HAP-1 (cell line): ENCODE measurements around the gene CDK8.
"Not testable (repeated sequence)": the region's sequence is repeated elsewhere in the genome, so short reads cannot be mapped to it uniquely, and the experiment has no call there.

Source experiments
- DNase-seq, 2 experiments: peaks; one replicate each; pipeline ENCODE4 v3.0.0-alpha.2; 2016 to 2020; ENCODE audit warnings: low spot score in 2 of 2
- H3K27me3 ChIP-seq: fragments of 250-450 bp; sonication (Bioruptor Pico); 2 replicates; pipeline ENCODE4 v1.5.1; 2020; ENCODE audit warnings: low read depth, mild to moderate bottlenecking, moderate library complexity
- H3K36me3 ChIP-seq: fragments of 250-450 bp; sonication (Bioruptor Pico); replicated peaks from 2 replicates; pipeline ENCODE4 v1.5.1; 2020; ENCODE audit warnings: mild to moderate bottlenecking
- H3K4me1 ChIP-seq: fragments of 250-450 bp; sonication (Bioruptor Pico); 2 replicates; pipeline ENCODE4 v1.5.1; 2020; ENCODE audit warnings: mild to moderate bottlenecking
- H3K4me3 ChIP-seq: fragments of 250-450 bp; sonication (Bioruptor Pico); 2 replicates; pipeline ENCODE4 v1.5.1; 2020; ENCODE audit warnings: mild to moderate bottlenecking, moderate library complexity
- H3K9me3 ChIP-seq: fragments of 250-450 bp; sonication (Bioruptor Pico); 2 replicates; pipeline ENCODE4 v1.5.1; 2020; ENCODE audit warnings: mild to moderate bottlenecking, moderate library complexity
- in situ Hi-C: fragments of 300-500 bp; cut with MboI; formaldehyde crosslinking; loops from 3 replicates; pipeline ENCODE4 v1.14.3; 2020; ENCODE audit warnings: low sequenced_read_pairs, inconsistent platforms, mixed read lengths

CDK8 gene

GRCh38 chr13:26229080-26229615 is 24.8 kb upstream of the CDK8 start:
- Histone ChIP-seq H3K27me3 (no peaks in the 10 kb centered on the region), H3K4me1 (no peaks in the 10 kb centered on the region), H3K9me3 (no peaks in the 10 kb centered on the region), H3K4me3 (no peak overlapping the region), H3K36me3 (no peaks in the 10 kb centered on the region)
- DNase-seq: no peak
- in situ Hi-C loops: no loop called here

DNA sequence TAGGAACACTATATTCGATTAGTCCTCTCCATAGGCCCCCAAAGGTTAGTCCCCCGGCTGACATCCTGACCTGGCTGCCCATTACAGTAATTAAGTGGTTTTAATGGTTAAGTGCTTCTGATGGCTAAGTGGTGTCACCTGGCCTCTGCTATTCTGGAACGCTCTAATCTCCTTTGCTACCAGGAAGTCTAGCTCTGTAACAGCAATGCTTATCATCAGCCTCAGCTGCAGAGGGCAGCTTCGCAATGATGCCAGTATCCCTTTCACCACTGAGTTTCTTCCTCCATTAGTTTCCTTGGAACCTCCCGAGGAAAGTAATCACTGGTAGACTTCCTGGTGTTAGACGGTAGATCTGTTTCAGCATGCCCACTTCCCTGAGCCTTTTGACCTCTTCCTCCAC is 23.2 kb upstream of the CDK8 start:
- no peaks in the 10 kb centered on the region; the same call in 1 of the 2 replicates for H3K27me3 ChIP-seq
- no peak for DNase-seq
- no peak overlapping the region for H3K4me3 ChIP-seq
- no peaks in the 10 kb centered on the region for H3K36me3 ChIP-seq
- no peaks in the 10 kb centered on the region for H3K9me3 ChIP-seq
- no peaks in the 10 kb centered on the region for H3K4me1 ChIP-seq
- in situ Hi-C loops: no loop called here

GRCh38 chr13:26236296-26236695 is 17.6 kb upstream of the CDK8 start:
- Histone ChIP-seq H3K4me1 (no peaks in the 10 kb centered on the region), H3K9me3 (no peaks in the 10 kb centered on the region), H3K4me3 (no peak overlapping the region), H3K27me3 (peaks cover 11% of the 10 kb centered on the region), H3K36me3 (no peaks in the 10 kb centered on the region)
- in situ Hi-C loops: no loop called here
- no peak for DNase-seq

DNA sequence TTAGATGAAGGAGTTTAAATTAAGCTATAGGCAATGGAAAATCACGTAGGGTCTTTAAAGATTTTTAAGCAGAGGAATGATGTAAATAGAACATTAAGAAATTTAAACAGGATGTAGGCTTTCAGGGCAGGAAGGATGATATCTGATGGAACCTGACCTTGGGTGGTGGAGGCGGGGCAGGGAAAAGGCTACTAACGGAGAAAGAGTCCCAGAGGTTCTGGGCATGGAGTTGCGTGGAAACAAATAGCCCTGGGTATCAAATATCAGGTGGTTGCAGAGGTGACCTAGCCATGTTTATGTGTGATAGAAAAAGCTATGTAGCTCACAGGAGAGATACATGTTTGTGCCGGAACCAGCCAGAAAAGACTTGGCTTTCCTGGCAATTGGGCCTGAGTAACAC is 7.8 kb upstream of the CDK8 start:
- Histone ChIP-seq H3K4me1 (no peaks in the 10 kb centered on the region), H3K9me3 (0 out of 2 replicates have a peak, but pooled peaks cover 2% of the 10 kb centered on the region), H3K4me3 (no peak overlapping the region), H3K36me3 (no peaks in the 10 kb centered on the region), H3K27me3 (peaks cover 11% of the 10 kb centered on the region; the same call in 1 of the 2 replicates)
- in situ Hi-C loops: no loop called here
- no peak for DNase-seq

DNA sequence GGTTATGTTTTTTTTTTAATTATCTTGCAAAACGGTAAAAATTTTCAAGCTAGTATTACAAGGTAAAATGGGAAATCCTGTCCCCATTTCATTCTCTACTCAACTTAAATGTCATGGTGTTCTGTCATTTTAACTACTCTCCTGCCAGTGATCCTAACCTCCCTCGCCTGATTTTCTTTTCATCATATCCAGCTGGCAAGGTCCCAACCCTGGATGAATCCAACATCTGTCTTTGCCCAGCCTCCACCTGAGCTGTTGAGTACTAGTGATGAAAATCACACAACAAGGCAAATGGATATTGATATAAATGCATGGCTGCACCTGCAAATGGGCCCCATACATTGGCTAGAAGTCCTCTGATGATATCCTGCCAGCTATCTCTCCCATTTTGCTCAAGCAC is 6.9 kb upstream of the CDK8 start:
- in situ Hi-C loops: no loop called here
- Histone ChIP-seq H3K4me1 (no peaks in the 10 kb centered on the region), H3K36me3 (no peaks in the 10 kb centered on the region), H3K4me3 (no peak overlapping the region), H3K27me3 (peaks cover 11% of the 10 kb centered on the region; the same call in 1 of the 2 replicates), H3K9me3 (0 out of 2 replicates have a peak, but pooled peaks cover 2% of the 10 kb centered on the region)
- no peak for DNase-seq

GRCh38 chr13:26247608-26248007 is 6.3 kb upstream of the CDK8 start:
- no peak overlapping the region for H3K4me3 ChIP-seq
- no peak for DNase-seq
- 0 out of 2 replicates have a peak, but pooled peaks cover 2% of the 10 kb centered on the region for H3K9me3 ChIP-seq
- H3K4me1 ChIP-seq: no peaks in the 10 kb centered on the region
- in situ Hi-C loops: no loop called here
- no peaks in the 10 kb centered on the region for H3K36me3 ChIP-seq
- H3K27me3 ChIP-seq: peaks cover 11% of the 10 kb centered on the region; the same call in 1 of the 2 replicates

GRCh38 chr13:26249551-26249950 is 4.4 kb upstream of the CDK8 start:
- H3K9me3 ChIP-seq: no peaks in the 10 kb centered on the region
- H3K4me3 ChIP-seq: no peak overlapping the region
- peaks cover 11% of the 10 kb centered on the region; the same call in 1 of the 2 replicates for H3K27me3 ChIP-seq
- DNase-seq: no peak
- H3K4me1 ChIP-seq: no peaks in the 10 kb centered on the region
- no peaks in the 10 kb centered on the region for H3K36me3 ChIP-seq
- in situ Hi-C loops: no loop called here

DNA sequence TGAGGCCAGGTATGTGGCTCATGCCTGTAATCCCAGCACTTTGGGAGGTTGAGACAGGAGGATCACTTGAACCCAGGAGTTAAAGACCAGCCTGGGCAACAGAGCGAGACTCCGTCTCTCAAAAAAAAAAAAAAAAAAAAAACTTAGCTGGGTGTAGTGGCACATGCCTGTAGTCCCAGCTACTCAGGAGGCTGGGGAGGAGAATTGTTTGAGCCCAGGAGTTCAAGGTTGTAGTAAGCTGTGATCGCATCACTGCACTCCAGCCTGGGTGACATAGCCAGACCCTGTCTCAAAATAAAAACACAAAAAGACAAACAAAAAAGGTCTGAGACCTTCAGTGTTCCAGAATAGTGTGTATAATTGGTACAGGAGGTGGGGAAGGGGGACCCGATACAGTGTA is 1.9 kb upstream of the CDK8 start:
- H3K27me3 ChIP-seq: peaks cover 11% of the 10 kb centered on the region; the same call in 1 of the 2 replicates
- H3K36me3 ChIP-seq, H3K4me1 ChIP-seq, DNase-seq, in situ Hi-C loops, H3K4me3 ChIP-seq, H3K9me3 ChIP-seq: not testable (repeated sequence)

DNA sequence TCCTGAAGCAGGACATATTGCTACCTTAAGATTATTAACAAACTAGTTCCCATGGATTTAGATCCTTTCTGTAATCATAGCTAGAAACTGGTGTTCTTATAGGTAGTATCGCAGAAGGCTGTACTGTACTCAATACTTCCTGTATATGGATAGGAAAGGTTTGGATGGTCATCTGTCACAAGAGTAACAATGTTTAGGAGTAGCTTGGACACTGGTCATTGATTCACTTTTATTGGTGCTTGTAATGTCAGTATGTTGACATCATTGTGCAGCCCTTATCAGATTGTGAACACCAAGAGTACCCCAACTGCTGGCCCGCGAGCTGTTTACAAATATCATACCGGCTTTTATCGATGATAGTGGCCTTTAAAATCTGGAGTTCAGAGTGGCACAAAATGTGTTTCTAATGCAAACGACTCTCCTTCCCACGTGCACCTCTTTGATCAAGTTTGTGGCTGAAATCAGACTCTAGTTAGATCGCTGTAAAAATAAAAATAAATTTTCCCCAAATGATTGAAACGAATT is 605 bp upstream of the CDK8 start:
- Histone ChIP-seq H3K27me3 (peaks cover 11% of the 10 kb centered on the region; the same call in 1 of the 2 replicates), H3K36me3 (no peaks in the 10 kb centered on the region), H3K9me3 (no peaks in the 10 kb centered on the region), H3K4me1 (peaks cover 16% of the 10 kb centered on the region), H3K4me3 (peak overlapping the region; percentile 63)
- no peak for DNase-seq
- in situ Hi-C loops: no loop called here

DNA sequence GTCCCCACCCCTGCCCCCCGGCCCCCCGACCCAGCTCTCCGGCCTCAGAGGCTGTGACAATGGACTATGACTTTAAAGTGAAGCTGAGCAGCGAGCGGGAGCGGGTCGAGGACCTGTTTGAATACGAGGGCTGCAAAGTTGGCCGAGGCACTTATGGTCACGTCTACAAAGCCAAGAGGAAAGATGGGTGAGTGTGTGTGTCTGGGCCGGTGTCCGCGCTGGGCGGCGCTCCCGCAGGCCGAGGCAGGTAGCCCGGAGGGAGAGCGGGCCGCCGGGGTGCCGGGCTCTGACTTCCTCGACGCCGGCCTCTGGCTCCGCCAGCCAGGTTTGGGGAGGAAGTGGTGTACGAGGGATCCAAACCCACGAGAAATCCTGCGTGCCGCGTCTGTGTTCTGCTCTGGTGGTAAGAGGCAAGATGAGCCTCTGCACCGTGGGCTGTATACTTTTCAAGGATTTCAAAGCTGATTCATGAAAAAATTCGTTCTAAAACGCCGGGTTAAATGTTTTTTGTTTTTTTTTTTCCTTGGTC is 718 bp downstream of the CDK8 start:
- Histone ChIP-seq H3K27me3 (peaks cover 4% of the 10 kb centered on the region; the same call in 1 of the 2 replicates), H3K9me3 (no peaks in the 10 kb centered on the region), H3K36me3 (no peaks in the 10 kb centered on the region), H3K4me1 (peaks cover 16% of the 10 kb centered on the region), H3K4me3 (peak overlapping the region; percentile 63)
- DNase-seq: peak; percentile 35 to 63
- in situ Hi-C loops: no loop called here

GRCh38 chr13:26255115-26255514 is 1.2 kb downstream of the CDK8 start:
- Histone ChIP-seq H3K9me3 (no peaks in the 10 kb centered on the region), H3K4me1 (peaks cover 16% of the 10 kb centered on the region), H3K4me3 (peak overlapping the region; percentile 63), H3K36me3 (no peaks in the 10 kb centered on the region), H3K27me3 (peaks cover 2% of the 10 kb centered on the region; the same call in 1 of the 2 replicates)
- no peak for DNase-seq
- in situ Hi-C loops: no loop called here

DNA sequence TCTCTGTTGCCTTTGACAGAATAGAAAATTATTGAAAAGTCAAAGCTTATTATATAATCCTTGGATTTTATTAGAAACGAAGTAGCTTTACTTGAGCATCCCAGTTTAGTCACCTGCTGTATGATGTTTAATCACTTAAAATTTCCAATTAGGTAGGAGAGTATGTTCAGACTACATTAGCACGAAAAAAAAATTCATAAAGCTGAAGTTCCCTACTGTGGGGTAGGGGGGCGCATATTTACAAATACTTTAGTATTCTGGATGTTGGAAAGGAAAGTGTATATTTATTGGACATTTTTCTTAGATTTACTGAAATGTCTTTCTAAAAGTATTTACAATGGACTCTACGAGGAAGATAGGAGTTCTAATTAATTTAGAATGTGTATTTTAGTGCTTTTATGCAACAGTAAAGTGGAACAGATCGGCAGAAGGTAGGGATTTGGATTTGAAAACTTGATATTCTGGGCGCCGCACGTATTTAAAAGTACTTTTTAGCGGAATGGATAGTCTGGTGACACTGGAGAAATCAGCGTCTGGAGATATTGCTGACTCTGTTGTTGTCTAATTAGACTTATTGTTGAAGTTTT is 1.9 kb downstream of the CDK8 start:
- H3K9me3 ChIP-seq: no peaks in the 10 kb centered on the region
- H3K4me3 ChIP-seq: peak overlapping the region; percentile 63
- DNase-seq: peak; percentile 13 to 38
- peaks cover 16% of the 10 kb centered on the region for H3K4me1 ChIP-seq
- H3K27me3 ChIP-seq: no peaks in the 10 kb centered on the region; the same call in 1 of the 2 replicates
- in situ Hi-C loops: no loop called here
- no peaks in the 10 kb centered on the region for H3K36me3 ChIP-seq

- Histone ChIP-seq H3K9me3 (no peaks in the 10 kb centered on the region), H3K36me3 (no peaks in the 10 kb centered on the region), H3K4me1 (peaks cover 16% of the 10 kb centered on the region), H3K27me3 (no peaks in the 10 kb centered on the region), H3K4me3 (peak overlapping the region; percentile 63; the same call in 1 of the 2 replicates)
- DNase-seq: no peak
- in situ Hi-C loops: no loop called here
Measured at GRCh38 chr13:26257049-26257448, 3.1 kb downstream of the CDK8 start.

DNA sequence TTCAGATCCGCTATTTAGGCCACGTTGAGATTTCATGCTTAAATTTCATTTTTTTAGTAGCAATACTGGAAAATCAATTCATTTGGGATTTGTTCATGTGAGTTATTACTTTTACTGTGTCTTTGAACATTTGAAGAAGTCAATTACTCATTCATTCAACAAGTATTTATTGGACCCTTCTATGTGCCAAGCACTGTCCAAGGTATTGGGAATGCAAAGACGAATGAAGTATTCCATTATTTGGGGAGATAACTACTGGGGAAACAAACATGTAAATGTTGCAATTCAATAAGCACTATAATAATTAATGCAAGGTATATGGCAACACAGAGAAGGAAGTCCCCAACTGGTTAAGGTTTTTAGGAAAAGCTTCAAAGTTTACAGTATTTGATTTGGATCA is 5.7 kb downstream of the CDK8 start:
- H3K4me1 ChIP-seq: peaks cover 16% of the 10 kb centered on the region
- DNase-seq: no peak
- H3K9me3 ChIP-seq: no peaks in the 10 kb centered on the region
- in situ Hi-C loops: no loop called here
- H3K36me3 ChIP-seq: no peaks in the 10 kb centered on the region
- H3K27me3 ChIP-seq: no peaks in the 10 kb centered on the region
- H3K4me3 ChIP-seq: no peak overlapping the region
